NCI-H1694 (cell line): ENCODE measurements around the gene ATF5.

Experiments used
- DNase-seq: peaks from one replicate; lab custom pipeline; 2025; lab: John Stamatoyannopoulos, UW

Gene ATF5

GRCh38 chr19:49894879-49895565 lies 34.0 kb upstream of the ATF5 start:
- DNase-seq, result no peak

GRCh38 chr19:49895566-49896297 lies 33.3 kb upstream of the ATF5 start:
- no peak for DNase-seq

- no peak for DNase-seq
Observed at GRCh38 chr19:49896863-49897621, 32.0 kb upstream of the ATF5 start, which contains the start of gene IL4I1. Gene IL4I1 (minus strand): TSS chr19:49896887. CDS start chr19:49896160, 727 bp downstream.

GRCh38 chr19:49904136-49904535 lies 24.9 kb upstream of the ATF5 start:
- DNase-seq, result no peak

GRCh38 chr19:49906879-49907564 lies 22.0 kb upstream of the ATF5 start:
- no peak for DNase-seq

GRCh38 chr19:49907745-49908446 lies 21.1 kb upstream of the ATF5 start:
- DNase-seq, result no peak

GRCh38 chr19:49908480-49909420 lies 20.3 kb upstream of the ATF5 start:
- no peak for DNase-seq

GRCh38 chr19:49910179-49910578 lies 18.8 kb upstream of the ATF5 start:
- DNase-seq, result no peak

GRCh38 chr19:49911381-49912145 lies 17.4 kb upstream of the ATF5 start:
- no peak for DNase-seq

GRCh38 chr19:49912965-49913685 lies 15.9 kb upstream of the ATF5 start:
- DNase-seq, result no peak

- no peak for DNase-seq
Observed at GRCh38 chr19:49913720-49914119, 15.3 kb upstream of the ATF5 start.

GRCh38 chr19:49915271-49915670 lies 13.7 kb upstream of the ATF5 start:
- DNase-seq, result no peak

GRCh38 chr19:49916839-49917733 lies 11.9 kb upstream of the ATF5 start:
- DNase-seq, result no peak

GRCh38 chr19:49918089-49918488 lies 10.9 kb upstream of the ATF5 start:
- DNase-seq, result no peak

- DNase-seq, result no peak
Observed at GRCh38 chr19:49920624-49921363, 8.2 kb upstream of the ATF5 start.

- no peak for DNase-seq
Observed at GRCh38 chr19:49921871-49922795, 6.9 kb upstream of the ATF5 start.
